Skeletal muscle satellite cell (primary cell): Measurements from ENCODE around the gene DENND6A.
"Not testable (repeated sequence)": the region's sequence is repeated elsewhere in the genome, so short reads cannot be mapped to it uniquely, and the experiment has no call there.

Experiments
- H3K27me3 ChIP-seq: 2 replicates; pipeline ENCODE4 v1.7.0; 2013; ENCODE audit warnings: low read length; ENCODE audit not compliant: control insufficient read depth, insufficient read depth
- H3K36me3 ChIP-seq: 2 replicates; pipeline ENCODE4 v1.7.0; 2013; ENCODE audit warnings: mild to moderate bottlenecking, control low read depth, low read length; ENCODE audit not compliant: insufficient read depth
- H3K4me1 ChIP-seq: 2 replicates; pipeline ENCODE4 v1.7.0; 2013; ENCODE audit warnings: low read length; ENCODE audit not compliant: control insufficient read depth, insufficient read depth
- H3K4me2 ChIP-seq: 2 replicates; pipeline ENCODE4 v1.7.0; 2013; ENCODE audit warnings: mild to moderate bottlenecking, low read length
- H3K4me3 ChIP-seq: 2 replicates; pipeline ENCODE4 v1.7.0; 2013; ENCODE audit warnings: low read length
- H3K9ac ChIP-seq: 2 replicates; pipeline ENCODE4 v1.7.0; 2013; ENCODE audit warnings: mild to moderate bottlenecking, low read depth, low read length, moderate library complexity
- H3K9me3 ChIP-seq: replicated peaks from 2 replicates; pipeline ENCODE4 v1.7.0; 2013; ENCODE audit warnings: mild to moderate bottlenecking, control low read depth, low read length

The DENND6A gene

DNA sequence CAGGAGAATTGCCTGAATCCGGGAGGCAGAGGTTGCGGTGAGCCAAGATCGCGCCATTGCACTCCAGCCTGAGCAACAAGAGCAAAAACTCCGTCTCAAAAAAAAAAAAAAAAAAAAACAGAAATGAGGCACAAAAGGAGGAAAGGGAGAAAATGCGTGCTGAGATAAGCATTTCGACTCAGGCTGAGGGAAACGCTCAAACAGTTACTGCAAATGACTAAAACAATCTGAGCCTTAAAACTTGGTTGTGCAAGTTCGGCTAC lies 813 bp downstream of the DENND6A start:
- H3K4me2 ChIP-seq, result peak overlapping the region; percentile 87
- not testable (repeated sequence) for H3K9me3 ChIP-seq, H3K36me3 ChIP-seq, H3K27me3 ChIP-seq
- H3K4me3 ChIP-seq, result peak overlapping the region; percentile 95
- peaks cover 11% of the 10 kb centered on the region for H3K4me1 ChIP-seq
- peak overlapping the region; percentile 97 for H3K9ac ChIP-seq

DNA sequence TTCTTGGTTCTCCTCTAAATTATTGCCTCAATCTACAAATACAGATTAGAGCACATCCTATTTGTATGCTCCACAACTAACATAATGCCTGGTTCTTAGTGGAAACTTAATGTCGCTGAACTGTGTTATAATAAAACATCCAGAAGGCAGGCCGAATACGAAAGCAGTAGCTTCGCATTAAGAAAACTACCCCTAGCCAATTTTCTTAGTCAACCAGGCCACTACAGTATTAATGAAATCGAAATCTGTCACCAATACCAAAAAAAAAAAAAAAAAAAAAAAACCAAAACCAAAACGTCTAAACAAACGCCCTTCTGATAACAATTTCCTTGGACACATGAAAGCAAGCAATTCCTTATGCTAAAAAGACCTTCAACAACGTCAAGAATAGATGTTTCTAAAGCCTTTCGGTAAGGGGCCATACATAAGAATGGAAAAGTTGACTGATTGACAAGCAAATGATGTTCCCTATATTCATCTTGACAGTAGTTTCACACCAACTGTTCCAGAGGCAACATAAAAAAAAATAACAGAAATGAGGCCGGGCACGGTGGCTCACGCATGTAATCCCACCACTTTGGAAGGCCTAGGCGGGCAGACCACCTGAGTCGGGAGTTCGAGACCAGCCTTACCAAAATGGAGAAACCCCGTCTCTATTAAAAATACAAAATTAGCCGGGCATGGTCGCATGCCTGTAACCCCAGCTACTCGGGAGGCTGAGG lies 1.3 kb downstream of the DENND6A start:
- no peaks in the 10 kb centered on the region for H3K27me3 ChIP-seq
- peak overlapping the region; percentile 95 for H3K4me3 ChIP-seq
- no peaks in the 10 kb centered on the region for H3K9me3 ChIP-seq
- no peaks in the 10 kb centered on the region for H3K36me3 ChIP-seq
- H3K4me1 ChIP-seq, result peaks cover 6% of the 10 kb centered on the region
- H3K4me2 ChIP-seq, result peak overlapping the region; percentile 87
- peak overlapping the region; percentile 97 for H3K9ac ChIP-seq

- H3K27me3 ChIP-seq, result no peaks in the 10 kb centered on the region
- no peak overlapping the region for H3K4me2 ChIP-seq
- H3K9ac ChIP-seq, result no peak overlapping the region
- no peaks in the 10 kb centered on the region for H3K9me3 ChIP-seq
- H3K4me3 ChIP-seq, result no peak overlapping the region
- H3K4me1 ChIP-seq, result peaks cover 5% of the 10 kb centered on the region
- no peaks in the 10 kb centered on the region for H3K36me3 ChIP-seq
These were observed 3.4 kb downstream of the DENND6A start for GRCh38 chr3:57689367-57690053.

DNA sequence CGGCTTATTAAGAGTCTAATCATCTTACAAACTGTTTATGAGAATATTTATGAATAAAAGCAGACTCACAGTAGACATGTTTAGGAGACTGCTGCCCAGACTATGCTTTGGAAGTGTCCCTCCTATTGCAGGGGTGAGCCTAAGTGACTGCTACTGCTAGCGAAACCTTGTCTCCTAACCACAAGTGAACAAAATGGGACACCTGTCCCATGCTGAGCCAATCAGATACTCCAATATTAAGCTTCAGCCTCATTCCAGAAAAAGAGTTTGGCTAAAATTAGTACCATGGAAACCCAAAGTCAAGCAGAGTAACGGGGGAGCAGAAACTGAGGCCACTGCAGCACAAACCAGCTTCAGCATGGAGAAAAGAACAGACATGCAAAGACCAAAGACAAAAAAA lies 4.6 kb downstream of the DENND6A start:
- H3K4me3 ChIP-seq, result no peak overlapping the region
- no peaks in the 10 kb centered on the region for H3K27me3 ChIP-seq
- no peaks in the 10 kb centered on the region for H3K9me3 ChIP-seq
- H3K9ac ChIP-seq, result no peak overlapping the region
- H3K4me1 ChIP-seq, result peaks cover 5% of the 10 kb centered on the region
- H3K36me3 ChIP-seq, result no peaks in the 10 kb centered on the region
- no peak overlapping the region for H3K4me2 ChIP-seq

GRCh38 chr3:57683286-57683685 lies 9.6 kb downstream of the DENND6A start:
- peaks cover 3% of the 10 kb centered on the region for H3K4me1 ChIP-seq
- H3K9ac ChIP-seq, result no peak overlapping the region

DNA sequence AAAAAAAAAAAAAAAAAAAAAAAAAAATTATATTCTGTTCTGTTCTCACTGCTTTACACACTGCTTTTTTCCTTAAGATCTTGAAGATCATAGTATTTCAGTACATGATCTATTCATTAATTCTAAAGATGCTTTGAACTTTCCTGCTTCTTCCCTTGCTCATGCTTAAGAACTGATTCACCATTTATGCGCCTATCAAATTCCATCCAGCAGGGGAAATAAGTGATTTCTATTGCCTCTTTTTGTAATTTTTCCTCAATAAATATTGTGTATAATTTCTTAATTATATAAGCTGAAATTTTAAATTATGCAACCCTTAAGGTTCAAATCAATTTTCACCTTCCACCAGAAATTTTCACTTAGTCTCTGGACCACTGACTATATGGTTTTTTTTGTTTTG lies 10.6 kb downstream of the DENND6A start:
- H3K4me1 ChIP-seq, result peaks cover 3% of the 10 kb centered on the region
- peaks cover 5% of the 10 kb centered on the region for H3K36me3 ChIP-seq
- H3K4me2 ChIP-seq, result no peak overlapping the region
- H3K9ac ChIP-seq, result no peak overlapping the region
- H3K27me3 ChIP-seq, result no peaks in the 10 kb centered on the region
- no peaks in the 10 kb centered on the region for H3K9me3 ChIP-seq
- H3K4me3 ChIP-seq, result no peak overlapping the region

More at GRCh38 chr3:57683286-57683685, 9.6 kb downstream of the DENND6A start:
- peaks cover 5% of the 10 kb centered on the region for H3K36me3 ChIP-seq
- H3K4me2 ChIP-seq, result no peak overlapping the region
- H3K27me3 ChIP-seq, result no peaks in the 10 kb centered on the region
- H3K4me3 ChIP-seq, result no peak overlapping the region
- H3K9me3 ChIP-seq, result no peaks in the 10 kb centered on the region

DNA sequence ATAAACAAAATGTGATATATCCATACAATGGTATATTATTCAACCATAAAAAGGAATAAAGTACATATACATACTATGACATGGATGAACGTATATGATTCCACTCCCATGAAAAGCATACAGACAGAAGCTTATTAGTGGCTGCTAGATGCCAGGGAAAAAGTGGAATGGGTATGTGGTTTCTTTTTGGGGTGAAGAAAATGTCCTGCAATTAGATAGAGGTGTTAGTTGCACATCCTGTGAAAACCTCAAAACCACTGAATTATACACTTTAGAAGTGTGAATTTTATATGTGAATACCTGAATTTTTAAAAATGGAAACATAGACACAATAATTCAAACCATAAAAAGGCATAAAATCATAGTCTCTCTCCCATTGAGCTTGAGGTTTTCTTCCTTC lies 11.2 kb downstream of the DENND6A start:
- Histone ChIP-seq H3K4me2 (no peak overlapping the region), H3K36me3 (peaks cover 5% of the 10 kb centered on the region), H3K4me3 (no peak overlapping the region), H3K4me1 (peaks cover 3% of the 10 kb centered on the region), H3K27me3 (no peaks in the 10 kb centered on the region), H3K9ac (no peak overlapping the region), H3K9me3 (no peaks in the 10 kb centered on the region)

DNA sequence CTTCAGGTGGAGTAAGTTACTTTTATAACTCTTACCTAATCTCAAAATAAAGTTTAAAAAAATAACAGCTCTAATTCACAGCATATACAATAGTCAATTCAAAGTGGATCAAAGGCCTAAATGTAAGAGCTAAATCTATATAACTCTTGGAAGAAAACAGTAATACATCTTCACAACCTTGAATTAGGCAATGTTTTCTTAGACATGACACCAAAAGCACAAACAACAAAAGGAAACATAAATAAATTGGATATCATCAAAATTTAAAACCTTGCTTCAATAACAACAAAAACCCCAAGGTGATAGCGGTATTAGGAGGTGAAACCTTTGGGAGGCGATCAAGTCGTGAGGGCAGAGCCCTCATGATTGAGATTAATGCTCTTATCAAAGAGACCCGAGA lies 12.8 kb downstream of the DENND6A start:
- no peak overlapping the region for H3K4me2 ChIP-seq
- H3K4me3 ChIP-seq, result no peak overlapping the region
- peaks cover 5% of the 10 kb centered on the region for H3K36me3 ChIP-seq
- H3K27me3 ChIP-seq, result no peaks in the 10 kb centered on the region
- peaks cover 3% of the 10 kb centered on the region for H3K4me1 ChIP-seq
- no peaks in the 10 kb centered on the region for H3K9me3 ChIP-seq
- H3K9ac ChIP-seq, result no peak overlapping the region

GRCh38 chr3:57675530-57675929 lies 17.3 kb downstream of the DENND6A start:
- Histone ChIP-seq H3K9ac (no peak overlapping the region), H3K36me3 (peaks cover 5% of the 10 kb centered on the region), H3K9me3 (no peaks in the 10 kb centered on the region)

GRCh38 chr3:57673156-57673555 lies 19.7 kb downstream of the DENND6A start:
- no peak overlapping the region for H3K9ac ChIP-seq
- H3K9me3 ChIP-seq, result no peaks in the 10 kb centered on the region
- H3K27me3 ChIP-seq, result no peaks in the 10 kb centered on the region
- H3K4me2 ChIP-seq, result no peak overlapping the region
- no peaks in the 10 kb centered on the region for H3K4me1 ChIP-seq
- H3K4me3 ChIP-seq, result no peak overlapping the region
- peaks cover under 1% of the 10 kb centered on the region for H3K36me3 ChIP-seq

More at GRCh38 chr3:57675530-57675929, 17.3 kb downstream of the DENND6A start:
- no peak overlapping the region for H3K4me2 ChIP-seq
- no peak overlapping the region for H3K4me3 ChIP-seq
- H3K4me1 ChIP-seq, result no peaks in the 10 kb centered on the region
- no peaks in the 10 kb centered on the region for H3K27me3 ChIP-seq

GRCh38 chr3:57670543-57670942 lies 22.3 kb downstream of the DENND6A start:
- H3K4me1 ChIP-seq, result peaks cover 8% of the 10 kb centered on the region
- H3K9me3 ChIP-seq, result no peaks in the 10 kb centered on the region
- H3K9ac ChIP-seq, result no peak overlapping the region
- no peaks in the 10 kb centered on the region for H3K27me3 ChIP-seq
- no peak overlapping the region for H3K4me3 ChIP-seq
- peaks cover 7% of the 10 kb centered on the region for H3K36me3 ChIP-seq
- H3K4me2 ChIP-seq, result no peak overlapping the region

DNA sequence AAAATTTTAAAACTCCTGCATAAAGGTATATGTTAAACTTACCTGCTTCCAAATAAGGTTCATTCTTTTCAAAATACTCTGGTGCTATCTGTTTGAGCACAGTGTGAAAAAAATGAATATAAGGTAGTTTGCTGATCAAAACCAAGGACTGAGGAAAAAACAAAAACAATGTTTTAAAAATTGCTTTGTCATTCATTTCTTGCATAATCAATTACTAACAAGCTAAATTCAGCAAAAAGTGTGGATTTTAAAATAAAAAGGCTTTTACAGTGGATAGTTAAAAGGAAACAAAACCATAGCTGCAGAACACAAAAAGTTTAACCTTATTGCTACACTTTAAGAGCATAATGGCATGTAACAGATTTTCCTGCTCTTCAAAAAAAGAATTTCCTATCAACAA lies 31.5 kb downstream of the DENND6A start:
- no peak overlapping the region for H3K9ac ChIP-seq
- H3K4me3 ChIP-seq, result no peak overlapping the region
- H3K36me3 ChIP-seq, result peaks cover 57% of the 10 kb centered on the region
- no peaks in the 10 kb centered on the region for H3K27me3 ChIP-seq
- peaks cover 6% of the 10 kb centered on the region for H3K4me1 ChIP-seq
- H3K4me2 ChIP-seq, result no peak overlapping the region
- no peaks in the 10 kb centered on the region for H3K9me3 ChIP-seq
